IMR-90 (cell line): Measurements from ENCODE around the gene PLEKHJ1. TPM values are rescaled to one million over a fixed set of nuclear protein-coding genes. Genes with fewer than 3 reads are reported as not detected.

Experiments used
- ATAC-seq: fragments of 200-7000 bp; cut with Tn5 transposase; 2 replicates; pipeline ENCODE4 v1.9.1; 2020; ENCODE audit warnings: low read depth, mild to moderate bottlenecking, moderate library complexity
- BruUV-seq: library from RNA; stranded (reverse); fragments of 400-500 nt; replicated peaks from 2 replicates; lab custom pipeline; 2021; lab: Mats Ljungman, UMichigan
- CTCF ChIA-PET: fragments of 300-600 bp; formaldehyde crosslinking; extraction: SDS; loops from one replicate; lab custom pipeline; 2021; ENCODE audit warnings: antibody characterized with exemption; lab: Yijun Ruan, JAX
- POLR2A ChIA-PET: fragments of 300-600 bp; sonication (Branson Sonifier 250); formaldehyde crosslinking; loops from one replicate; lab custom pipeline; 2022; ENCODE audit warnings: antibody characterized with exemption; ENCODE audit not compliant: unreplicated experiment; lab: Charles Lee
- DNase-seq: peaks from one replicate; pipeline ENCODE4 v3.0.0; 2013
- H2AFZ ChIP-seq: replicated peaks from 2 replicates; pipeline ENCODE3; 2013; ENCODE audit warnings: low read length, mild to moderate bottlenecking; ENCODE audit not compliant: poor library complexity
- H2AK5ac ChIP-seq: 2 replicates; pipeline ENCODE4 v1.6.1; 2013; ENCODE audit warnings: low read depth, low read length, inconsistent platforms
- H2AK9ac ChIP-seq: replicated peaks from 2 replicates; pipeline ENCODE3; 2013; ENCODE audit warnings: mild to moderate bottlenecking, low read depth, low read length, moderate library complexity; ENCODE audit not compliant: poor library complexity
- H2BK120ac ChIP-seq: 2 replicates; pipeline ENCODE4 v1.6.1; 2013; ENCODE audit warnings: low read depth, low read length, inconsistent platforms
- H2BK15ac ChIP-seq: 3 replicates; pipeline ENCODE4 v1.6.1; 2013; ENCODE audit warnings: low read depth, low read length, inconsistent platforms
- H2BK20ac ChIP-seq: 2 replicates; pipeline ENCODE4 v1.6.1; 2013; ENCODE audit warnings: low read depth, mild to moderate bottlenecking, inconsistent platforms, low read length, moderate library complexity
- H2BK5ac ChIP-seq: 2 replicates; pipeline ENCODE4 v1.6.1; 2013; ENCODE audit warnings: mild to moderate bottlenecking, low read depth, low read length, inconsistent platforms; ENCODE audit not compliant: poor library complexity, severe bottlenecking
- H3K14ac ChIP-seq: replicated peaks from 2 replicates; pipeline ENCODE4 v1.6.1; 2013; ENCODE audit warnings: low read depth, low read length, inconsistent platforms
- H3K18ac ChIP-seq: 2 replicates; pipeline ENCODE4 v1.6.1; 2013; ENCODE audit warnings: low read depth, low read length, control low read depth
- H3K23ac ChIP-seq: 2 replicates; pipeline ENCODE4 v1.6.1; 2013; ENCODE audit warnings: low read depth, low read length, inconsistent platforms
- H3K27ac ChIP-seq: 2 replicates; pipeline ENCODE4 v1.5.1; 2013; ENCODE audit warnings: mild to moderate bottlenecking, control low read depth, low read length; ENCODE audit not compliant: insufficient read depth
- H3K27me3 ChIP-seq: 2 replicates; pipeline ENCODE4 v1.6.1; 2013; ENCODE audit warnings: low read length; ENCODE audit not compliant: control insufficient read depth, insufficient read depth
- H3K36me3 ChIP-seq: 2 replicates; pipeline ENCODE4 v1.6.1; 2013; ENCODE audit warnings: low read length, mixed read lengths; ENCODE audit not compliant: control insufficient read depth, insufficient read depth
- H3K4ac ChIP-seq: 2 replicates; pipeline ENCODE4 v1.6.1; 2013; ENCODE audit warnings: low read depth, low read length, inconsistent platforms
- H3K4me1 ChIP-seq: 2 replicates; pipeline ENCODE4 v1.6.1; 2013; ENCODE audit warnings: low read length, mixed read lengths; ENCODE audit not compliant: control insufficient read depth, insufficient read depth
- H3K4me2 ChIP-seq: 2 replicates; pipeline ENCODE4 v1.6.1; 2013; ENCODE audit warnings: low read depth, mild to moderate bottlenecking, control low read depth, low read length, moderate library complexity
- H3K4me3 ChIP-seq: 2 replicates; pipeline ENCODE4 v1.5.1; 2013; ENCODE audit warnings: low read depth, mild to moderate bottlenecking, control low read depth, low read length, moderate library complexity; ENCODE audit not compliant: insufficient read depth
- H3K56ac ChIP-seq: 2 replicates; pipeline ENCODE4 v1.6.1; 2013; ENCODE audit warnings: low read length, inconsistent platforms; ENCODE audit not compliant: insufficient read depth; ENCODE audit errors: extremely low read depth
- H3K79me1 ChIP-seq, 2 experiments: 2 replicates each; pipeline ENCODE4 v1.6.1; 2013; ENCODE audit warnings: low read length in 2 of 2, inconsistent platforms in 1 of 2, low read depth in 1 of 2
- H3K9ac ChIP-seq: 2 replicates; pipeline ENCODE4 v1.6.1; 2013; ENCODE audit warnings: low read depth, low read length, control low read depth
- H3K9me1 ChIP-seq: 2 replicates; pipeline ENCODE4 v1.6.1; 2013; ENCODE audit warnings: low read length, inconsistent platforms; ENCODE audit not compliant: insufficient read depth
- H3K9me3 ChIP-seq: 2 replicates; pipeline ENCODE4 v1.6.1; 2013; ENCODE audit warnings: low read length; ENCODE audit not compliant: control insufficient read depth, insufficient read depth
- H4K20me1 ChIP-seq: 2 replicates; pipeline ENCODE4 v1.6.1; 2013; ENCODE audit warnings: low read length, inconsistent platforms; ENCODE audit not compliant: insufficient read depth
- H4K5ac ChIP-seq: 2 replicates; pipeline ENCODE4 v1.6.1; 2013; ENCODE audit warnings: mild to moderate bottlenecking, low read depth, low read length, control low read depth
- H4K8ac ChIP-seq, 2 experiments: 2 replicates each; pipeline ENCODE4 v1.6.1; 2013; ENCODE audit warnings: low read depth in 2 of 2, low read length in 2 of 2, control low read depth in 1 of 2, inconsistent platforms in 1 of 2
- H4K91ac ChIP-seq: 2 replicates; pipeline ENCODE4 v1.6.1; 2013; ENCODE audit warnings: low read depth, low read length, inconsistent platforms; ENCODE audit not compliant: insufficient read depth
- CEBPB ChIP-seq: IDR thresholded peaks from 2 replicates; pipeline ENCODE4 v1.6.1; 2012; ENCODE audit warnings: low read depth, low read length, improper control_type of control experiment
- CHD1 ChIP-seq: IDR thresholded peaks from 2 replicates; pipeline ENCODE4 v1.6.1; 2012; ENCODE audit warnings: low read depth, low read length, improper control_type of control experiment
- CTCF ChIP-seq: conservative IDR thresholded peaks from 2 replicates; pipeline ENCODE4 v1.5.1; 2012; ENCODE audit warnings: mild to moderate bottlenecking, low read depth, low read length, improper control_type of control experiment
- FOS ChIP-seq: fragments of 150-350 bp; IDR thresholded peaks from 2 replicates; pipeline ENCODE4 v1.6.1; 2016; ENCODE audit warnings: low read depth, low read length
- MAFK ChIP-seq: IDR thresholded peaks from 2 replicates; pipeline ENCODE4 v1.6.1; 2012; ENCODE audit warnings: low read depth, low read length, improper control_type of control experiment
- MAZ ChIP-seq: IDR thresholded peaks from 2 replicates; pipeline ENCODE4 v1.6.1; 2012; ENCODE audit warnings: low read depth, mild to moderate bottlenecking, low read length, improper control_type of control experiment, moderate library complexity, borderline replicate concordance
- MXI1 ChIP-seq: IDR thresholded peaks from 2 replicates; pipeline ENCODE4 v1.6.1; 2012; ENCODE audit warnings: low read depth, mild to moderate bottlenecking, low read length, moderate library complexity, borderline replicate concordance
- POLR2A ChIP-seq: IDR thresholded peaks from 2 replicates; pipeline ENCODE4 v1.6.1; 2012; ENCODE audit warnings: mild to moderate bottlenecking, low read depth, low read length
- RAD21 ChIP-seq: IDR thresholded peaks from 2 replicates; pipeline ENCODE4 v1.6.1; 2012; ENCODE audit warnings: low read length, improper control_type of control experiment
- RCOR1 ChIP-seq: IDR thresholded peaks from 2 replicates; pipeline ENCODE4 v1.6.1; 2012; ENCODE audit warnings: mild to moderate bottlenecking, low read length, improper control_type of control experiment; ENCODE audit not compliant: insufficient replicate concordance
- RFX5 ChIP-seq: IDR thresholded peaks from 2 replicates; pipeline ENCODE4 v1.8.0; 2012; ENCODE audit warnings: low read depth, mild to moderate bottlenecking, low read length, moderate library complexity
- SMC3 ChIP-seq: fragments of 150-350 bp; IDR thresholded peaks from 2 replicates; pipeline ENCODE4 v1.6.1; 2016; ENCODE audit warnings: low read depth, mild to moderate bottlenecking, antibody characterized with exemption, low read length, moderate library complexity
- USF2 ChIP-seq: fragments of 150-350 bp; IDR thresholded peaks from 2 replicates; pipeline ENCODE4 v1.6.1; 2017; ENCODE audit warnings: mild to moderate bottlenecking, antibody characterized with exemption, low read length, low read depth
- WGBS, 2 experiments: methylation state at CpG; one replicate each; pipeline versions ENCODE4 v1.1.5 to v1.1.7; 2013; ENCODE audit warnings: missing lambda C conversion rate in 2 of 2; ENCODE audit not compliant: insufficient read length in 1 of 2; ENCODE audit errors: extremely low coverage in 2 of 2; 5-methylcytosine and 5-hydroxymethylcytosine counted together
- dilution Hi-C: fragments of 300-500 bp; cut with HindIII; formaldehyde crosslinking; loops from one replicate; pipeline ENCODE4 v1.14.3; 2018; ENCODE audit warnings: low sequenced_read_pairs; ENCODE audit not compliant: unreplicated experiment
- in situ Hi-C: fragments of 300-500 bp; cut with MboI; formaldehyde crosslinking; loops from 3 replicates; pipeline ENCODE4 v1.14.3; 2019; ENCODE audit warnings: low sequenced_read_pairs, inconsistent platforms, mixed read lengths
- intact Hi-C: fragments of 100-400 bp; cut with micrococcal nuclease; formaldehyde crosslinking; loops from 2 replicates; pipeline ENCODE4 v1.10.0; 2022
- polyA plus RNA-seq, 3 experiments: library from polyadenylated mRNA; depleted of rRNA; stranded (reverse); fragments of >200 nt; gene quantifications; 2 replicates each; pipeline ENCODE4 v1.2.3, GENCODE V29; 2012; ENCODE audit warnings: low replicate concordance in 1 of 3
- total RNA-seq: library from RNA; depleted of rRNA; stranded (reverse); fragments of >200 nt; gene quantifications from 2 replicates; pipeline ENCODE4 v1.2.3, GENCODE V29; 2012

Gene PLEKHJ1
- total and polyA plus RNA-seq, 2 of the 4 experiments (the other 2 are of a cell fraction): 31.7 to 62.8 TPM

GRCh38 chr19:2254064-2254872 lies 18.1 kb upstream of the PLEKHJ1 start:
- POLR2A ChIA-PET: no interaction called here
- H3K4me3 ChIP-seq: no peak overlapping the region
- no peak overlapping the region for H3K18ac ChIP-seq
- no peaks in the 10 kb centered on the region for H3K9me3 ChIP-seq
- H3K9ac ChIP-seq: no peak overlapping the region
- 0 out of 2 replicates have a peak, but pooled peaks cover under 1% of the 10 kb centered on the region for H3K36me3 ChIP-seq
- peak overlapping the region; percentile 44 for H2AK9ac ChIP-seq
- no peak overlapping the region for H2BK15ac ChIP-seq
- no peaks in the 10 kb centered on the region for H3K79me1 ChIP-seq
- no peak overlapping the region for H2BK5ac ChIP-seq
- no peak overlapping the region for H2AK5ac ChIP-seq
- H3K27me3 ChIP-seq: peaks cover 36% of the 10 kb centered on the region
- H3K27ac ChIP-seq: no peak overlapping the region
- H4K20me1 ChIP-seq: peaks cover 12% of the 10 kb centered on the region
- DNase-seq (peak; percentile 23), ATAC-seq (peak; percentile 27; the same call in 1 of the 2 replicates)
- H4K5ac ChIP-seq: no peak overlapping the region
- TF ChIP-seq SMC3 (0 out of 2 replicates have a peak, but pooled peaks have one; percentile 15), RCOR1 (no peak), MXI1 (no peak), CTCF (peak; percentile 42), RFX5 (no peak), USF2 (no peak), CHD1 (no peak), MAFK (no peak), CEBPB (no peak), RAD21 (peak; percentile 33; the same call in 1 of the 2 replicates), POLR2A (no peak), MAZ (no peak), FOS (no peak)
- no peaks in the 10 kb centered on the region for H3K9me1 ChIP-seq
- in situ Hi-C loops: no loop called here
- BruUV-seq: no TSS peak
- dilution Hi-C loops: no loop called here
- no peak overlapping the region for H4K8ac ChIP-seq
- WGBS, 2 experiments: 48% methylated on average over 7 of the region's 20 CpGs; no CpG with 5 or more reads in 1 of the 2 experiments
- H3K4me2 ChIP-seq: no peak overlapping the region
- H2BK20ac ChIP-seq: no peak overlapping the region
- no peak overlapping the region for H2AFZ ChIP-seq
- no peak overlapping the region for H2BK120ac ChIP-seq
- H3K23ac ChIP-seq: no peak overlapping the region
- H3K56ac ChIP-seq: no peak overlapping the region
- H3K14ac ChIP-seq: no peak overlapping the region
- CTCF ChIA-PET: no interaction called here
- H4K91ac ChIP-seq: no peak overlapping the region
- intact Hi-C loops: no loop called here
- H3K4me1 ChIP-seq: peaks cover 4% of the 10 kb centered on the region; the same call in 1 of the 2 replicates
- no peak overlapping the region for H3K4ac ChIP-seq
